H9 (cell line): Measurements from ENCODE around the gene SNX11. TPM values are rescaled to one million over a fixed set of nuclear protein-coding genes. Genes with fewer than 3 reads are reported as not detected.

Source experiments
- DNase-seq: peaks from one replicate; pipeline ENCODE4 v3.0.0-alpha.2; 2017
- H2AFZ ChIP-seq: one replicate; pipeline ENCODE4 v1.6.1; 2013; ENCODE audit warnings: mild to moderate bottlenecking, low read length, control low read depth, moderate library complexity
- H2AK5ac ChIP-seq: 2 replicates; pipeline ENCODE4 v1.6.1; 2013; ENCODE audit warnings: low read length, control low read depth, mixed read lengths; ENCODE audit not compliant: insufficient read length
- H2BK120ac ChIP-seq: one replicate; pipeline ENCODE4 v1.6.1; 2013; ENCODE audit warnings: low read depth, mild to moderate bottlenecking, low read length, control low read depth, inconsistent platforms; ENCODE audit not compliant: poor library complexity, severe bottlenecking
- H2BK12ac ChIP-seq: 2 replicates; pipeline ENCODE4 v1.6.1; 2013; ENCODE audit warnings: low read length, control low read depth, mixed read lengths, low read depth; ENCODE audit not compliant: insufficient read length
- H2BK15ac ChIP-seq: 2 replicates; pipeline ENCODE4 v1.6.1; 2013; ENCODE audit warnings: low read depth, low read length, control low read depth
- H2BK20ac ChIP-seq: one replicate; pipeline ENCODE4 v1.6.1; 2013; ENCODE audit warnings: low read depth, mild to moderate bottlenecking, low read length, control low read depth, inconsistent platforms; ENCODE audit not compliant: poor library complexity, severe bottlenecking
- H2BK5ac ChIP-seq: 2 replicates; pipeline ENCODE4 v1.6.1; 2013; ENCODE audit warnings: low read length, control low read depth, mixed read lengths; ENCODE audit not compliant: insufficient read length
- H3K14ac ChIP-seq: 2 replicates; pipeline ENCODE4 v1.6.1; 2013; ENCODE audit warnings: low read length, control low read depth; ENCODE audit not compliant: insufficient read depth
- H3K18ac ChIP-seq: 2 replicates; pipeline ENCODE4 v1.6.1; 2013; ENCODE audit warnings: low read depth, mild to moderate bottlenecking, mixed read lengths, low read length, control low read depth; ENCODE audit not compliant: insufficient read length
- H3K23ac ChIP-seq: 2 replicates; pipeline ENCODE4 v1.6.1; 2013; ENCODE audit warnings: low read length, control low read depth, mixed read lengths, low read depth; ENCODE audit not compliant: insufficient read length
- H3K23me2 ChIP-seq: 2 replicates; pipeline ENCODE4 v1.6.1; 2013; ENCODE audit warnings: low read depth, mild to moderate bottlenecking, mixed read lengths, low read length, control low read depth; ENCODE audit not compliant: insufficient read length, poor library complexity, severe bottlenecking
- H3K27ac ChIP-seq: 2 replicates; pipeline ENCODE4 v1.5.1; 2013; ENCODE audit warnings: low read length, control low read depth, mixed read lengths, low read depth; ENCODE audit not compliant: insufficient read length
- H3K27me3 ChIP-seq: 2 replicates; pipeline ENCODE4 v1.6.1; 2013; ENCODE audit warnings: low read length, control low read depth, inconsistent platforms; ENCODE audit not compliant: insufficient read depth
- H3K4ac ChIP-seq: 2 replicates; pipeline ENCODE4 v1.6.1; 2013; ENCODE audit warnings: low read depth, mild to moderate bottlenecking, control low read depth, inconsistent platforms, low read length, moderate library complexity
- H3K4me1 ChIP-seq: 2 replicates; pipeline ENCODE4 v1.6.1; 2013; ENCODE audit warnings: low read length, control low read depth, inconsistent platforms; ENCODE audit not compliant: insufficient read depth
- H3K4me2 ChIP-seq: 2 replicates; pipeline ENCODE4 v1.6.1; 2013; ENCODE audit warnings: low read length, control low read depth, mixed read lengths; ENCODE audit not compliant: insufficient read length, insufficient read depth
- H3K56ac ChIP-seq: 2 replicates; pipeline ENCODE4 v1.6.1; 2013; ENCODE audit warnings: low read depth, mild to moderate bottlenecking, mixed read lengths, low read length, control low read depth; ENCODE audit not compliant: insufficient read length
- H3K79me1 ChIP-seq: 2 replicates; pipeline ENCODE4 v1.6.1; 2013; ENCODE audit warnings: low read depth, mild to moderate bottlenecking, moderate library complexity, low read length, control low read depth, inconsistent platforms; ENCODE audit not compliant: insufficient read depth, poor library complexity, severe bottlenecking
- H3K79me2 ChIP-seq: 2 replicates; pipeline ENCODE4 v1.6.1; 2013; ENCODE audit warnings: low read length, control low read depth, inconsistent platforms; ENCODE audit not compliant: insufficient read depth
- H3K9ac ChIP-seq: 2 replicates; pipeline ENCODE4 v1.6.1; 2013; ENCODE audit warnings: low read length, control low read depth, mixed read lengths; ENCODE audit not compliant: insufficient read length; ENCODE audit errors: extremely low read depth
- H3K9me3 ChIP-seq: one replicate; pipeline ENCODE4 v1.6.1; 2013; ENCODE audit warnings: low read depth, low read length, inconsistent platforms; ENCODE audit not compliant: control insufficient read depth
- H3T11ph ChIP-seq: one replicate; pipeline ENCODE4 v1.6.1; 2013; ENCODE audit warnings: mild to moderate bottlenecking, low read length, control low read depth, inconsistent platforms
- H4K20me1 ChIP-seq: one replicate; pipeline ENCODE4 v1.6.1; 2013; ENCODE audit not compliant: control insufficient read depth, insufficient read length, insufficient read depth
- H4K5ac ChIP-seq: 2 replicates; pipeline ENCODE4 v1.6.1; 2013; ENCODE audit warnings: low read depth, mild to moderate bottlenecking, mixed read lengths, low read length, control low read depth; ENCODE audit not compliant: insufficient read length
- H4K8ac ChIP-seq: replicated peaks from 2 replicates; pipeline ENCODE4 v1.6.1; 2013; ENCODE audit warnings: low read length, control low read depth, mixed read lengths, low read depth; ENCODE audit not compliant: insufficient read length
- H4K91ac ChIP-seq: 2 replicates; pipeline ENCODE4 v1.6.1; 2013; ENCODE audit warnings: low read depth, mild to moderate bottlenecking, moderate library complexity, mixed read lengths, low read length, control low read depth; ENCODE audit not compliant: insufficient read length
- H3K27ac Mint-ChIP-seq, 3 experiments: 2 replicates in 2 of 3; 3 replicates in 1 of 3; pipeline ENCODE4 v1.8.0; 2020 to 2021; ENCODE audit warnings: mixed read lengths in 3 of 3, mild to moderate bottlenecking in 1 of 3, moderate library complexity in 1 of 3
- H3K27me3 Mint-ChIP-seq: 2 replicates; pipeline ENCODE4 v1.8.0; 2021; ENCODE audit warnings: low read depth, mild to moderate bottlenecking, moderate library complexity, mixed read lengths
- H3K36me3 Mint-ChIP-seq, 3 experiments: 2 replicates in 2 of 3; 3 replicates in 1 of 3; pipeline ENCODE4 v1.8.0; 2020 to 2021; ENCODE audit warnings: low read depth in 3 of 3, mixed read lengths in 3 of 3; ENCODE audit not compliant: insufficient read depth in 1 of 3
- H3K4me1 Mint-ChIP-seq, 2 experiments: 2 replicates each; pipeline ENCODE4 v1.8.0; 2020; ENCODE audit warnings: mixed read lengths in 2 of 2
- H3K4me3 Mint-ChIP-seq, 2 experiments: 2 replicates in 1 of 2; 3 replicates in 1 of 2; pipeline ENCODE4 v1.8.0; 2020 to 2021; ENCODE audit warnings: mild to moderate bottlenecking in 2 of 2, mixed read lengths in 2 of 2, moderate library complexity in 1 of 2
- H3K9me3 Mint-ChIP-seq, 2 experiments: 2 replicates in 1 of 2; 3 replicates in 1 of 2; pipeline ENCODE4 v1.8.0; 2020; ENCODE audit warnings: mild to moderate bottlenecking in 2 of 2, mixed read lengths in 2 of 2, moderate library complexity in 1 of 2
- WGBS: extraction: QIAGEN DNeasy Blood & Tissue Kit; methylation state at CpG from one replicate; pipeline ENCODE4 v1.1.7; 2013; ENCODE audit warnings: missing lambda C conversion rate, low lambda C conversion rate, mixed read lengths; ENCODE audit not compliant: insufficient read length; ENCODE audit errors: extremely low coverage; 5-methylcytosine and 5-hydroxymethylcytosine counted together
- total RNA-seq: library from RNA; stranded (reverse); gene quantifications from 2 replicates; pipeline ENCODE4 v1.2.1, GENCODE V29; 2021
- TF ChIP-seq, protein P1 (sequence below): fragments of 200-600 bp; sonication (generic); conservative IDR thresholded peaks from 3 replicates; pipeline ENCODE4 v1.8.0; 2021; ENCODE audit warnings: antibody characterized with exemption, mild to moderate bottlenecking

Gene SNX11
- total RNA-seq, 1 experiment from 2014 or later: 20.0 TPM

DNA sequence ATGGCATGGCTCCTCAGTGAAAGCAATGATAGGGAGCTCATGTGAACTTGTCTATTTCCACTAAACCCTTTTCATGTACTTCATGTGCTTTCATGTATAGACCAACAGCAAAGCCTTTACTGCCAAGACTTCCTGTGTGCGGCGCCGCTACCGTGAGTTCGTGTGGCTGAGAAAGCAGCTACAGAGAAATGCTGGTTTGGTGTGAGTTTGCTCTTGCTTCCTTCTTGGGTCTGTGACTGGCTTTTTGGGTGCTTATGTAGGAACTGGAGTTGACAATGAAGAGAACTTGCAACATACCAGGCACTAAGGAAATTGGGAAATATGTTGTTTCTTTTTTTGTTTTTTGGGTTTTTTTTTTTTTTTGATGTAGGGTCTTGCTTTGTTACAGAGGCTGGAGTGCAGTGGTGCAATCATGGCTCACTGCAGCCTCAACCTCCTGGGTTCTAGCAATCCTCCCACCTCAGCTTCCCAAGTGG is 5.7 kb downstream of the SNX11 start:
- Histone ChIP-seq H3K56ac (no peak overlapping the region), H4K91ac (no peak overlapping the region), H4K8ac (no peak overlapping the region), H3T11ph (no peak overlapping the region), H3K18ac (no peak overlapping the region), H3K9ac (no peak overlapping the region), H3K14ac (no peak overlapping the region), H3K9me3 (no peaks in the 10 kb centered on the region), H2AK5ac (no peak overlapping the region), H3K27me3 (no peaks in the 10 kb centered on the region), H3K79me1 (peaks cover 4% of the 10 kb centered on the region), H2AFZ (no peak overlapping the region), H3K79me2 (peaks cover 8% of the 10 kb centered on the region; the same call in 1 of the 2 replicates), H2BK15ac (no peak overlapping the region), H4K20me1 (no peaks in the 10 kb centered on the region), H4K5ac (no peak overlapping the region), H3K27ac (no peak overlapping the region), H3K4me2 (no peak overlapping the region), H3K23ac (no peak overlapping the region), H2BK12ac (no peak overlapping the region), H3K4ac (no peak overlapping the region), H3K4me1 (peaks cover 4% of the 10 kb centered on the region; the same call in 1 of the 2 replicates), H2BK120ac (no peak overlapping the region), H2BK5ac (no peak overlapping the region), H3K23me2 (peaks cover 3% of the 10 kb centered on the region), H2BK20ac (no peak overlapping the region)
- DNase-seq: no peak
- Mint-ChIP-seq H3K36me3 (peaks cover 8 to 36% (median 34%) of the 10 kb centered on the region in 3 experiments; a peak in 6 of 7 replicates), H3K27ac (no peak overlapping the region), H3K27me3 (no peaks in the 10 kb centered on the region), H3K4me1 (peaks cover 7 to 8% of the 10 kb centered on the region in 2 experiments), H3K9me3 (no peaks in the 10 kb centered on the region), H3K4me3 (no peak overlapping the region)
- TF ChIP-seq, protein P1, sequence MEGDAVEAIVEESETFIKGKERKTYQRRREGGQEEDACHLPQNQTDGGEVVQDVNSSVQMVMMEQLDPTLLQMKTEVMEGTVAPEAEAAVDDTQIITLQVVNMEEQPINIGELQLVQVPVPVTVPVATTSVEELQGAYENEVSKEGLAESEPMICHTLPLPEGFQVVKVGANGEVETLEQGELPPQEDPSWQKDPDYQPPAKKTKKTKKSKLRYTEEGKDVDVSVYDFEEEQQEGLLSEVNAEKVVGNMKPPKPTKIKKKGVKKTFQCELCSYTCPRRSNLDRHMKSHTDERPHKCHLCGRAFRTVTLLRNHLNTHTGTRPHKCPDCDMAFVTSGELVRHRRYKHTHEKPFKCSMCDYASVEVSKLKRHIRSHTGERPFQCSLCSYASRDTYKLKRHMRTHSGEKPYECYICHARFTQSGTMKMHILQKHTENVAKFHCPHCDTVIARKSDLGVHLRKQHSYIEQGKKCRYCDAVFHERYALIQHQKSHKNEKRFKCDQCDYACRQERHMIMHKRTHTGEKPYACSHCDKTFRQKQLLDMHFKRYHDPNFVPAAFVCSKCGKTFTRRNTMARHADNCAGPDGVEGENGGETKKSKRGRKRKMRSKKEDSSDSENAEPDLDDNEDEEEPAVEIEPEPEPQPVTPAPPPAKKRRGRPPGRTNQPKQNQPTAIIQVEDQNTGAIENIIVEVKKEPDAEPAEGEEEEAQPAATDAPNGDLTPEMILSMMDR: no peak
- WGBS: no CpG with 5 or more reads among the region's 5 CpGs
